CD4-positive, alpha-beta T cell treated with Interleukin-6 for 4 hours (primary cell): Measurements from ENCODE around the gene GMDS.

Source experiments
- DNase-seq: peaks from one replicate; pipeline ENCODE4 v3.0.0-alpha.2; 2020; ENCODE audit warnings: mixed read lengths

The GMDS gene

DNA sequence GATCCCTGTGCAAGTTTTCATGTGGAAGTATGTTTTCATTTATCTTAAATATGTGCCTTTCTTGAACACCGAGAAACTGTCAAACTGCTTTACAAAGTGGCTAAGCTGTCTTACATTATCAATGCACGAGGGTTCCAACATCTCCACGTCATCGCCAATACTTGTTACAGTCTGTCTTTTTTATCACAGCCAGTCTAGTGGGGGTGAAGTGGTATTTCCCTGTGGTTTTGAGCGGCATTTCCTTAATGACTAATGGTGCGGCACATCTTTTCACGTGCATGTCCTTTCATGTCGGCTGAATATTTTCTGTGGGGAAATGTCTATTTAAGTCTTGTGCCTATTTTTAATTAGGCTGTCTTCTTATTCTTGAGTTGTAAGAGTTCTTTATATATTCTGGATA is 355.3 kb downstream of the GMDS start:
- no peak for DNase-seq

DNA sequence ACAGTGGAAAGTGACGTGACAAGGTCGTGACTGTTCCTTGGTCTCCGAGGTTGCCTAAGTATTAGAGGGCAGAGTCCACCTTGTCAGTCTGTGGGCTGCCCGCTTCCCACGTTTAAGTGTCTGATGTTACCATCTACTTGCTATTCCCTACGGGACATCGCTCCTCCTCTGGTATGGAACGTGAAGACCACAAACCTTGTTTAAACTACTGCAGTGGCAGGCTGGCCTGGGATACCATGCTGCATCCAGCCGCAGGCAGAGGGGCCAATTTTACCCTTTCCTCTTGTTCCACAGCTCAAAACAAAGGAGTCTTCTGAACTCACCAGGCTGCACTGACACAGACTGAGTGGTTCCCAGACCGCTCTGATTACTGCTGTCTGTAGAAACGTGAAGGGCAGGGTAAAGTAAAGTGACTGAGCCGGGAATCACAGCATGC is 359.8 kb downstream of the GMDS start:
- no peak for DNase-seq

DNA sequence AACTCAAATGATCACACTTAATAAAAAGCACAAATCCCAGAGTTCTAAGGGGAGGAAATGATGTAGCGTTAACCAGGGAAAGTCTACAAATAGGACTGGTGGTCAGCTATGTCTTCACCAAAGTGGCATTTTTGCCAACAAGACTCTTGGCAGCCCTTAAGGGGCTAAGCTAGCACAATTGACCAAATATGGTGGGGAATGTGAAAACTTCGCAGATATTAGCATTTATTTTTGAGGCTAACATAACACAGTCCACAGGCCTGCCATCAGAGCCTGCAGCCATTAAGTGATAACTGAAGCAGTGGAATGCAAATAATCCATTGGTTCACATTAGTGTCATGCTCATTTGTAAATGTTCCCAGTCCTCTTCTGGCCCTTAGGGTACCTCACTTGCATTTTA is 361.1 kb downstream of the GMDS start:
- DNase-seq: no peak

DNA sequence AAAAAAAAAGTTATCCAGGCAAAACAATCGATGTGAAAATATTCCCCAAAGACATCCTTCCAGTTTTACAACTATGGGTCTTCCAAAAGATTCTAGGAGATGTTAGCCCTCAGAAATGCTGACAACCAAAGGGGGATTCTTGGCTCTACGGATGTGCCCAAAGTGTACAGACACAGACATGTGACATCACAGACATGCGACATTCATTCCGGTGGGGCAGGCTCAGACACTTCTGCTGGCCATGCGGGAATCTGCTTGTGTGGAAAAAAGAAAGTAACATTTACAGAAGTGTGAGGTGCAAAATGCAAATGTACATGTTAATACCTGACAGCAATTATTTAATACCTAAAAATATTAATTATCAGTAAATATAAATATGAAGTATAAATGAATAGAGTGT is 367.1 kb downstream of the GMDS start:
- DNase-seq: no peak

DNA sequence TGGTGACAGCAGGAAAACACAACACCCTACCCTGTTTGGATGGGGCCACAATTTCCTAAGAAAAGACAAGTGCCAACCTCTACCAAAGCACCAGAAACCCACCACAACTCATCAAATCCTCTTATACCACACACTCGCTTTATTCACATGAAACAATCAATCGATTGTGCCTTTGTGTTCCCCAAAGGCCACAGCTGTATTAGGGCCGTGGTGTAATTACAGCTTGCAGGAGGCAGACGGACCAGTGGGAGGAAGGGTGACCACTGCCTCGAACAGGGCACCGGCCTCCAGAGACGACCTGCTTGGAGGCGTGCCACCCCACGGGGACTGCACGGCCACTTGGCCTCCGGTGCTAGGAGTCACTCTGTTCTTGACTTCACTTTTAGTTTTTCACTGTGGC is 371.6 kb downstream of the GMDS start:
- DNase-seq: no peak

DNA sequence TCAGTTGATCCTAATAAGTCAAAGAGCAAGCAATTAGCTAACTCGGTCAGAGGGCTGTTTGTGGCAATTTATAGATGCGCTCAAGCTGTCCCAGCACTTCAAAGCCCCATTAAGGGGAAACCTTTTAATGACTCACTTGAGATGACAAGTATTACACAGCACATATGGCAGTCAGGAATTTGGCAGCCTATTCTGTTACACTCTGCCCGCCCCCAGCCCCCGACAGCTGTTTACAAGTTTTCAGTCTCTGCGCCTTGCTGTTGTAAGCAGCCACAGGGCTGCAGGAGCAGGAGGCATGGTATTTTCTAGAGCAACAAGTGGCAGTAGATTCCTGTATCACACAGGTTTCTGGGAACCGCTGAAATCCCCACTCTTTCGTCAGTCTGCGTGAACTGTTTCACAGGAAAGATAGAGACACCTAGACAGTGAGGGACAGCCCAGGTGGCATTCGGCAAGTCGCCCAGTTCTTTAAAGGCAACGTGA is 372.7 kb downstream of the GMDS start:
- DNase-seq: no peak

DNA sequence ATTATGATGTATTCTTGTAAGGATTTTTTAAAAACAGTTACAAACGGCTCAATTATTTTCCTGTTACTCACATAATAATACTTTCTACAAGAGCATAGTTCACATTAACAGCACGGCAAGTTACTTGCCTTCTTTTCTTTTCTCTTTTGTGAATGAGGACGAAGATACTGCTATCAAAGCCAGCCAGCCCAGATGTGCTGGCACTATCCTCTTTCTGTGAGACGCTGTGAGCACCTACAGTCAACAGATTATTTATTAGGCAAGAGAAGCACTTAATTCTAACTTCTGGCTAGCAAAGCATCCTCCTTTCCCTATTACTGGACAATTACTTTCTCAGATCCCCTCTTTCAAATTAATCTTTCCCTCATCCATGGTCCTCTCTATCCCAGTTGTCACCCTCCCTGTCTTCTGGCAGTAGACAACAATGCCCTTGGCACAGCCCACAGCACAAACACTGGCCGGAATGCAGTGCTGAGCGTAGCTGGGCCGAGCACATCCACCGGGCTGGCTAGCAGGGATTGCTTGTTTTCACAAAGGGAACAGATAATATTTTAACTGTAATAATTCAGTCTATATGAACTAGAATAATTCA is 373.6 kb downstream of the GMDS start:
- DNase-seq: no peak

DNA sequence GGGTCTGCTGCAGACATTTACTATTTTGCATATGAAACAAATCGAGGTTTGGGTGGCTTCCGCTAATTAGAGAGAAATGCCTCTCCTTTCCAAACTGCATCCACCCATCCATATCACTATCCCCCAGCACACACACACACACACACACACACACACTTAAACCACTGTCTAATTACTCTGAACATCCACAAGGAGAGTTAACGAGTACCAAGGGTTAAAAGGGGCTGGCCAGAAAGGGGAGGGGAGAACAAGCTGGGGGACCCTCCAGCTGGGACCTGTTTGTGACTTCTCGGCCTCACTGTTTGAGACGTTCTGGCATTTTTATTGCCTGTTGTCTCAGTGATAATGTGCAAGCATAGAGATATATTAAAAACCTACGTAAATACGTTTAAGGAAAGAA is 374.5 kb downstream of the GMDS start:
- DNase-seq: no peak

DNA sequence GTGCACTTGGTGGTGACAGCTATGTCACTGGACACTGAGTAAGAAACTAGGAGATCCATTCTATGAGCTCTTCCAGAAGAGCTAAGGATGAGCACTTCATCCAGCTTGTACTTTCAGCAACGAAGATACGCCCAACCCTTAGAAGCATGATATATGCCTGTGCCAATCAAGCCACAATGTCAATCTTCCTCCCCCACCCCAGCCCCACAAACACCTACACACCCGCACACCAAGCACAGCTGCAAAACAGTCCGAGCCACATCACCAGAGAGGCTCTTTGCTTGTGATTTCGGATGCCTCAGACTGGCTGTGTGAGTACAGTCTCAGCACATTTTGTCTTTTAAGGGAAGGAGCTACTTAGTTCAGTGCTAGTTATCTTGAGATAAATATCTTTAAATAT is 375.2 kb downstream of the GMDS start:
- no peak for DNase-seq

DNA sequence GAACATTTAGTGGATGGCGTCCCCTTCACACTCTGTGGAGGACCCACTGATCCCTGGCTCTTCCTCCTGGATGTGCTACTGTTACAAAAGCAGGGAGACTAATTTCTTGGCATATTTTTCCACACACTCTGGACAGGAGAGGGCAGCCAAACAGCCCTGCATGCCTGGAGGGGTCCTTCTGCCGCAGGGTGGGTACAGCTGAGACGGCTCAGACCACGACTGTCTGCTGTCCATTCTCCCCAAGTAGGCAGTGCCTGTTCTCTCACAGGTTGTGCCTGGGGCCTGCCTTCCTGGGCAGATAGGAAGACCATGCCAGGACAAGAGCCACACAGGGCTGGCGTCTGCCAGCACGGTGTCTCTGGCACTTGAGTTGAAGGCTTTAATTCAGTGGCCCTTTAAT is 375.6 kb downstream of the GMDS start:
- no peak for DNase-seq

DNA sequence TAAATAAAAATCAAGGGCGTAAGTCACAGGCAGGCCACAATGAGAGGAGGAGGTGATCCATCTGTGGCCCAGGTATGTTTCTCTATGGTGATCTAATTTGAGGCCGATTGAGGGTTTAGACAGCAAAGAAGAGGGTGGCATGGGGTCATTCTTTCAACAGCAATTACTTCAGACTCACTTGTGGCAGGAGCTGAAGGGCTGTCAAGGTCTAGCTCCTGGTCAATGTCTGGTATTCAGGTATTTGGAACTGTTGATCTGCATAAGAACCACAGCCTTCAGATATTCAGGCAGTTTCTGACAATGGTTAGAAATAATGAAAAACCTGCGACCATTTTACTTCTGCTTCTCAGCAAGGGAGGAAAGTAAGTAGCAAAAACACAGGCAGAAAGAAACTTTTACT is 376.1 kb downstream of the GMDS start:
- no peak for DNase-seq

DNA sequence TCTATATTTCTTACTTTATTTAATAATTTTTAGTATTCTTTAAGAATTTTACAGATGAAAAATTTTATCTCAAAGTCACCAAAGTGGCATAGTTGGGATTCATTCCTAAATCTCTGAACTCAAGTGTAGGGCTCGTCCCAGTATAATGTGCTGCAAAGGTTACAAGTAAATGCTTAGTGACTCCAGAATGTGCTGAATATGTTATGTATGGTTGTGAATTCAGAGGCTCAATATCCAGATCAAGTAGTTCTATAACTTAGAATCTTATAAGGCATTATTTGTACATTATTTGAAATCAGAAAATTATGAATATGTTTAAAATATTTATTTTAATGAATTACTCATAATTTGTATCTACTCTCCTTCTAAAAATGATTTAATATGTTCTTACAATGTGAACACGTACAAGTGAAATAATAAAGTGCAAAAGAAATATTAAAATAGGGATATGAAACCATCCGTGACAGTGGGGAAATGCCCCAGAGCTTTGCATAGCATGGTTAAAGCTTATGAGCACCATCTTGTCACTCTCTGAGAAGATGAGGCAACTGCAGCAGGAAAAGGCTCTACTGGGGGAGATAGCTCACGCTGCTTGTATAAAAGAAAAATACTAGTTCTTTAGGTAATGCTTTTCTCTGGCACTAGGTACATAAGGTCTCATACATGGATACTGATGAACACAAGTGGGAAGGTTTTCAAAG is 376.7 kb downstream of the GMDS start:
- DNase-seq: no peak

DNA sequence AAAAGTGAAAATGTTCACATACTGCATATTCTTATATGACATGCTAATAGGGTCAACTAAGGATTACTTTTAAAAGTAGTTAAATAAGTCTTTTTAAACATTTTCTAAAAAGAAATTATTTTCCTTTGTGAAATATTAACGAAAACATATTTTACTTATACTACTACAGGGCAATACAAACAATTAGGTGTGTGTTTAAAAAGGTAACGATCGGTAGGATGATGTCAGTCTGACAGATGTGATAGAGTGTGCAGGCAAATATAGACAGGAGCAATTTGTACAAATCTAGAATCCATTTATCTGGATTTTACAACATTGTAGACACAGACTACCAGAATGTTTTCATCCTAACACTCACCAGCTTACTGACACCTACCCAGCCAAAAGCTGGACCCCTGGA is 378.2 kb downstream of the GMDS start:
- no peak for DNase-seq

DNA sequence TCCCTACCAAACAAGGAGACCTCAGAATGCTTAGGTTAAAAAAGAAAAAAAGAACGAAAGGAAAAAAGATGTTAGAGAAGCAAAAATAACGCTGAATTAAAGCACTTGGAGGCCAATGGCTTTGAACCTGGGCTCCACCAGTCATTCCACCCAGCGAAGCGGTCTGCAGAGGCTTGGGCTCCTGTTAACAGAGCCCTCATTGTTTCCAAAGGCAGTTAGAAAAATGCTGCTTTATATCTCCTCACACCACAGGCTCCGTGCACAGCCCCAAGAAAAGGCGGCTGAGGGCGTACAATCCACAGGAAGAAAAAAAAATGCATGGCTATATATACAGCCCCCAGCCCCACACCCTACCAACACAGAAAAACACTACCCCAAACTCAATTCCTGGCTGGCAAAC is 379.8 kb downstream of the GMDS start:
- DNase-seq: no peak

DNA sequence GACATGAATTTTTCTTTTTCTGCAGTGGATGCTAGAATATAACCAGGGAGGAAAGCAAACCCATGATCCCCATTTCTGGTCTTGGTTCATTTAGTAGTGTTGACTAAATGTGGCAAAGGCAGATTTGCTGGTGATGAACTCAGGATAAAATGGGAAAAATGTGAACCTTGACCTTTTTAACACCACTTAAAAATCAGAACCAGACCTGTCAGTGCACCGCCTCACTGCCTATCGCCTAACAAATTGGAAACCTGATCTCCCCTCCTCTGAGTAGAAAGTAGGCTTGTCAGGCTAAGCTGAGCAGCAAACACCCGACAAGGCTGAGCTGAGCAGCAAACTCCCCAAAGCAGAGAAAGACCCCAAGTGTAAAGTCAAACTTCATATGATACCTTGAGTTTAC is 380.9 kb downstream of the GMDS start:
- no peak for DNase-seq

DNA sequence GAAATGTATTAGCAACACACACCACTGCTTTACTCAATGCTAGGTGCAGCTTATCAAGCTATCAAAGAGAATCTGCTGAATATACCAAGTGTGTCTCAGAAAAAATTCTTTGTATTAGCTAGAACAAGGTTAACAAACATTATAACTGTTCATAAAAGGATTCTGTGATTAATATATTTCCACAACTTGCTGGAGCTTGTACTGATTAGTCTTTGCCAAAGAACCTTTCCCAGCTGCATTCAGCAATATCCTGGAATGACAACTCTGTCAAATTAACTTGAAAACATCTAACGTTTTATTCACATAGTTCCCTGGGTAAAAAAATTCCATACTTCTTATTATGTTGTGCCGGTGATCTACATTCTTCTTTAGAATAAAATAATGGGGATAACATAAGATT is 383.0 kb downstream of the GMDS start:
- DNase-seq: no peak

DNA sequence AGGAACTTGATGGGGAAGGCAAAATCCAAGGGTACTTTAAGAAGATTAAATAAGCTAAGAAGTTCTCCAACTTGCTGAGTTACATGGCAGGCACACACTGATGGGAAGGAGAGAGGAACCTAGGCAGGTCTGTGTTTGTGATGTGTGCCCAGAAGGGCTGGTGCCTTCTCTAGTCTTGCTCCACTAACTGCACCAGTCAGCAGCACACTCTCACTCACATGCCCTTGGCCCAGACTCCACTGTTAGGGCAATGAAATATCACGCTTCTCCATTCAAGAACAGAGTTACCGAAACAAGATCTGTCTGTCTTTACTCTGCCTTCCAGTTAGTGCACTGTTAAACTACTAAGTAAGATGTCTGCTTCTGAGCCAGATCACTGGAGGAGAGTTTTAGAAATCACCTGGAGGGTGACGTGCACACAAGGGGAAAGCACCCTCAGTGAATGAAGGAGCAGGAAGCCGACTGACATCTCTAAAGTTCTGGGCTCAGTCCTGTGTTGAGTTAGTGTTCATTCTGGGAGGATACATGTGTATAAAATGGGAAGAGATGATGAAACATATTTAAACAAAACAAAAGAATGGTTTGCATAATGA is 384.6 kb downstream of the GMDS start:
- no peak for DNase-seq

DNA sequence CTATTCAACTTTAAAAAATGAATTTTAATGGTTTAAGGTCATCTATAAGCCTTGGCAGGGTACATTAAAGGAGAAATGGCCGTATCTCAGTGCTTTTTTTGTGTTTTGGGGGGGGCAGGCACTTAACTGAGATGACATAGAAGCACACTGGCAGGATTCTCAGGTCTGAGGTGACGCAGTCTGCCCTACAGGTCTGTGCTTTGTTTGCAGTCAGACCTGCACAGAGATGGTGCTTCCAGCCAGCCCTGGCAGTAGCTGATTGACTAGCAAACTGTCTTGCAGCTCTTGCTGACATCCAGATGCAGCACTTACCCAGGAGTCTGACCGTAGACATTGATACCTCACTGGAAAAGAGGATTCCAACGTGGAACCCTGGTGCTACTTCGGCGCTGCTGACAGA is 386.5 kb downstream of the GMDS start:
- DNase-seq: no peak

DNA sequence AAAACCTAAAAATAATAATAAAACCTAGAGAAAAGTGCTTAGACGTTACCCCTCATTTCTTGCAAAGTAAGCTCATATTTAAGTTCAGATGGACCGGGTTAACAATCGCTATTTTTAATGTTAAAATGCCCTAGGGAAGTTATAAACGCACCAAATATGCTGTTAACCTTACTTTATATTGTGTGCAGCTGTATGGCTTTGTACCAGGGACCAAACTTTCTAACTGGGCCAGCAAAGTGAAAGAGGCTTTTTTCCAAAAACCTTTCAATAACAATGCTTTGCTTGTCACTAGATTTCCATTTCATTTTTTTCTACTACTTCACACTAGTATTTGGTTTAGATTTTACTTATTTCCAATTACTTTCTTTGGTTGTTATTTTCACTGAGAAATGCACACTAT is 387.2 kb downstream of the GMDS start:
- DNase-seq: no peak

DNA sequence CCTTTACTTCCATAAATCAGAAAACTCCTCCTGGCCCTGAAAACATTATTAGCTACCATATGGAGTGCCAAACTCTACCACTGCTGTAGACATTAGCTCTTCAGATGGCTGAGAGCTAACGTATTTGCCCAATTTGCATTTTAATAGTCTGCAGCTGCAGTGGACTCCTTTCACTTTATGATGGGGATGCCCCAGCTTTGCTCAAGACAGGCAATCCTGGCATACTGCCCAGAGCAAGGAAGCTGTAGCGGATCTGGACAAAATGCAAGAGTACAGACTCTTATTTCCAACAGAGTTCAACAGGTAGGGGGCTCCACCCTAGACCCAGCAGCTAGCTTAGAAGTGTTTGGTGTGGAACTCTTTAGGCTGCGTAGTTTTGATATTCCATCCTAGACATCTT is 389.0 kb downstream of the GMDS start:
- DNase-seq: no peak

DNA sequence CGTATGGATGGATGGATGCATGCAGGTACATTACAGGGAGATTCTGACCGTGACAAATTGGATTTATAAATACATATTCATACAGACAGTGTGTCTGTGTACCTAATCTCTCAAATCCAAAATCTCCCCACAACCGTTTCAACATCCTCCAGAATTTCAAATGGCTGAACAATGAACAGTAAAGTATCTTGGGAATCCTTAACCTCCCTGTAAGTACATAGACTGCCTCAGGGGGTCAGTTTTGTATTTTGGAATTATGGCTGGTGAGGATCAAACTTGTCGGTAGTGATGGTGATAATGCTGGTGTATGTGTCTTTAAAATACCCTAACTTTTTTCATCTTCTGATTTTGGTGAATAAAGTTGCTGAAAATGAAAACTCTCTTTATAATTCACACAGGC is 389.5 kb downstream of the GMDS start:
- no peak for DNase-seq

DNA sequence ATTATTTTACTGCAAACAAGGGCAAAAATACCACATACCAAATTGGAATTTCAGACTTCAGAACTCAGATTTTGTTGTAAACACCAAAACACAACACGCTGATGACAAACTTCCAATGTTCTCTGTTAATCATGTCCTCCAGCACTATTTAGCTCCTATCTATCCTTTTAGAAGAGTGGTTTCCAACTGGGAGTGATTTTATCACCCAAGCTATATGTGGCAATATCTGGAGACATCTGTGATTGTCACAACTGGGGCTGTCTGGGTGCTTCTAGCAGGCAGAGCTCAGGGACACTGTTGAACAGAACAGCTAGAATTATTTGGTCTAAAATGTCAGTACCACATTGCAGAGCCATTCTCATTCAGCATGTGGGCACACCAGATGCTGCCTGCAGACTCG is 391.1 kb downstream of the GMDS start:
- no peak for DNase-seq

DNA sequence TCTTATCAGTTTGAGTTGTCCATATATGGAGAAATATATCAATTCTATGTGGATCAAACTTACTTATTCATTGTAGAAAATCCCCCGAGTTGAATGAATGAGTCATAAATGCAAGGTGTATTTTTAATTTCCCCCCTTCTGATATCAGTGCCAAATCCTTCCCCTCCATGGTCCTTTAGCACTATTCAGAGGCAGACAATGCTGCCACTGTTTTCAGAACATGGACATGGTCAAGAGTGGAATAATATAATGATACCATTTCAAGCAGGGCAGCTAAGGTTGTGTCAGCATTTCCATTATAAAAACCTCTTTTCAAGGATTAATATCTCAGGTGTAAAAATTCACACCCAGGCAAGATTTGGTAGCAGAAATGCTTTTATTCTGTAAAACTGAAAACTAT is 391.6 kb downstream of the GMDS start:
- no peak for DNase-seq

DNA sequence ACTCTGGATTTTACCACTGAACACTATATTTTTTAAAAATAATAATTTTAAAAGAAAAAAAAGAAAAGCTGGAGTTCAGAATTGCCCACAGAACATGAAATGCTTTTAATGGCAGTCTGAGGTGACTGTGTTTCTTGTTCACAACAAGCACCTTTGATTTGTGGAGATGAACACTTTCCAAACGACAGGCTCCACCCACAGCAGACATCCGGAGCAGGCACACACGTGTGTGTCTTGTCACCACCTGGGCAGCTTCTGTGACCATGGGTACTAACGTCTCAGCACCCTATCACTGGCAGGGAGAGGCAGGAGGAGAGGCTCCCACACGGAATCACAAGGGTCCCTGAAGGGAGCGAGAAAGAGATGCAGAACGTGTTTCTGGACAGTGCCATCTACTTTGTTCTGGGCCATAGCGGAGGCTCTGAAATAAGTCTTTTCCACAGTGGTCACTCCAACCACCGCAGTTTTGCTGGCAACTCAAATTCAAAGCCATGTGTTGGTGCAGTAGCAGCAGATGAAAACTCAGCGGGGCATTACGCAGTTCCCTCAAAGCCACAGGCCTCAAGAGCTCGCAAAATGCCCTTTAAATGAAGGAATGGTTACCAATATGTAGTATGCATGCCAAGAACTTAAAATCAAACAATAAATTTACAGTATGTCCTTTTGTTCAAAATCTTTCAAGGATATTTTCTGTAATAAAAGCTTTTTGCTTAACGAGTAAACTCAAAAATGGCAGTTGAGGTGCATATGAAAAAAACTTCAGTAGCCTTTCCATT is 393.5 kb downstream of the GMDS start:
- DNase-seq: no peak
